GM23338 (cell line): ENCODE results near the gene ZBTB49. TPM values are rescaled to one million over a fixed set of nuclear protein-coding genes. Genes with fewer than 3 reads are reported as not detected.

ENCODE experiments used
- ATAC-seq: fragments of 200-7000 bp; cut with Tn5 transposase; 3 replicates; pipeline ENCODE4 v1.9.1; 2020
- DNase-seq: peaks from one replicate; pipeline ENCODE4 v3.0.0-alpha.2; 2015; ENCODE audit warnings: low spot score
- H2AFZ ChIP-seq: fragments of 200-600 bp; sonication (generic); 2 replicates; pipeline ENCODE4 v1.8.0; 2016; ENCODE audit warnings: antibody characterized with exemption, mild to moderate bottlenecking, moderate library complexity
- H3F3A ChIP-seq: fragments of 200-600 bp; sonication (generic); replicated peaks from 2 replicates; pipeline ENCODE4 v1.8.0; 2017; ENCODE audit warnings: antibody characterized with exemption, mixed run types, low read depth
- H3K27ac ChIP-seq: fragments of 200-600 bp; sonication (generic); 2 replicates; pipeline ENCODE4 v1.6.1; 2016; ENCODE audit warnings: low read depth
- H3K27me3 ChIP-seq: fragments of 200-600 bp; sonication (generic); 2 replicates; pipeline ENCODE4 v1.8.0; 2016; ENCODE audit warnings: mild to moderate bottlenecking, mixed run types, moderate library complexity; ENCODE audit not compliant: insufficient read depth
- H3K36me3 ChIP-seq: fragments of 200-600 bp; sonication (generic); 2 replicates; pipeline ENCODE4 v1.8.0; 2016; ENCODE audit warnings: mild to moderate bottlenecking; ENCODE audit not compliant: insufficient read depth
- H3K4me1 ChIP-seq: fragments of 200-600 bp; sonication (generic); 2 replicates; pipeline ENCODE4 v1.8.0; 2016; ENCODE audit warnings: mild to moderate bottlenecking, moderate library complexity; ENCODE audit not compliant: insufficient read depth
- H3K4me2 ChIP-seq: fragments of 200-600 bp; sonication (generic); 2 replicates; pipeline ENCODE4 v1.7.1; 2017; ENCODE audit warnings: mixed run types
- H3K4me3 ChIP-seq: fragments of 200-600 bp; sonication (generic); 2 replicates; pipeline ENCODE4 v1.6.1; 2016; ENCODE audit warnings: mixed run types
- H3K79me2 ChIP-seq: fragments of 200-600 bp; sonication (generic); replicated peaks from 2 replicates; pipeline ENCODE4 v1.8.0; 2017; ENCODE audit warnings: mild to moderate bottlenecking; ENCODE audit not compliant: insufficient read depth
- H3K9me2 ChIP-seq: fragments of 200-600 bp; sonication (generic); 2 replicates; pipeline ENCODE4 v1.8.0; 2017; ENCODE audit not compliant: insufficient read depth
- H4K20me1 ChIP-seq: fragments of 200-600 bp; sonication (generic); replicated peaks from 2 replicates; pipeline ENCODE4 v1.8.0; 2017; ENCODE audit warnings: mild to moderate bottlenecking; ENCODE audit not compliant: insufficient read depth
- H3K27ac Mint-ChIP-seq: 2 replicates; pipeline ENCODE4 v1.8.0; 2020; ENCODE audit warnings: inconsistent platforms, mild to moderate bottlenecking, moderate library complexity, mixed read lengths
- H3K27me3 Mint-ChIP-seq: 3 replicates; pipeline ENCODE4 v1.8.0; 2022; ENCODE audit warnings: low read depth, mild to moderate bottlenecking, moderate library complexity, mixed read lengths, inconsistent platforms; ENCODE audit not compliant: insufficient read depth, poor library complexity
- H3K36me3 Mint-ChIP-seq: 3 replicates; pipeline ENCODE4 v1.8.0; 2021; ENCODE audit warnings: low read depth, mild to moderate bottlenecking, inconsistent platforms, moderate library complexity, mixed read lengths
- H3K4me1 Mint-ChIP-seq: 3 replicates; pipeline ENCODE4 v1.8.0; 2020; ENCODE audit warnings: mild to moderate bottlenecking, inconsistent platforms, mixed read lengths
- H3K4me3 Mint-ChIP-seq: 3 replicates; pipeline ENCODE4 v1.8.0; 2021; ENCODE audit warnings: moderate library complexity, mild to moderate bottlenecking, inconsistent platforms, mixed read lengths
- H3K9me3 Mint-ChIP-seq: 3 replicates; pipeline ENCODE4 v1.8.0; 2020; ENCODE audit warnings: moderate library complexity, mild to moderate bottlenecking, inconsistent platforms, mixed read lengths
- JUNB ChIP-seq: IDR thresholded peaks from one replicate; pipeline ENCODE4 v1.6.1; 2016; ENCODE audit warnings: antibody characterized with exemption; ENCODE audit not compliant: unreplicated experiment
- STAT1 ChIP-seq: IDR thresholded peaks from one replicate; pipeline ENCODE4 v1.6.1; 2016; ENCODE audit warnings: antibody characterized with exemption; ENCODE audit not compliant: unreplicated experiment
- polyA plus RNA-seq: library from polyadenylated mRNA; unstranded; fragments of >200 nt; fragmentation: Nextera tagmentation; extraction: Ambion mirVana; gene quantifications from 2 replicates; pipeline ENCODE4 v1.2.1, GENCODE V29; 2016
- total RNA-seq: library from RNA; depleted of rRNA; stranded (reverse); fragments of >200 nt; shearing (Covaris generic); gene quantifications from 2 replicates; pipeline ENCODE4 v1.2.3, GENCODE V29; 2014
- TF ChIP-seq, protein P1 (sequence below): fragments of 250-450 bp; sonication (Bioruptor Pico); IDR thresholded peaks from 2 replicates; pipeline ENCODE4 v1.5.0; 2020; ENCODE audit warnings: mild to moderate bottlenecking, moderate library complexity
- TF ChIP-seq, protein P2 (sequence below): IDR thresholded peaks from 2 replicates; pipeline ENCODE4 v1.6.1; 2016; ENCODE audit warnings: antibody characterized with exemption
- TF ChIP-seq, protein P3 (sequence below), 2 experiments: fragments of 200-600 bp in 1 of 2; sonication (generic) in 1 of 2; conservative IDR thresholded peaks; 2 replicates each; pipeline versions ENCODE4 v1.5.1 to v1.6.1; 2016 to 2017; ENCODE audit warnings: antibody characterized with exemption in 2 of 2, low read depth in 2 of 2, mild to moderate bottlenecking in 2 of 2, moderate library complexity in 1 of 2

The ZBTB49 gene
- total and polyA plus RNA-seq, 2 experiments from 2014 or later = 4.1 to 6.0 TPM

- TF ChIP-seq, protein P1, sequence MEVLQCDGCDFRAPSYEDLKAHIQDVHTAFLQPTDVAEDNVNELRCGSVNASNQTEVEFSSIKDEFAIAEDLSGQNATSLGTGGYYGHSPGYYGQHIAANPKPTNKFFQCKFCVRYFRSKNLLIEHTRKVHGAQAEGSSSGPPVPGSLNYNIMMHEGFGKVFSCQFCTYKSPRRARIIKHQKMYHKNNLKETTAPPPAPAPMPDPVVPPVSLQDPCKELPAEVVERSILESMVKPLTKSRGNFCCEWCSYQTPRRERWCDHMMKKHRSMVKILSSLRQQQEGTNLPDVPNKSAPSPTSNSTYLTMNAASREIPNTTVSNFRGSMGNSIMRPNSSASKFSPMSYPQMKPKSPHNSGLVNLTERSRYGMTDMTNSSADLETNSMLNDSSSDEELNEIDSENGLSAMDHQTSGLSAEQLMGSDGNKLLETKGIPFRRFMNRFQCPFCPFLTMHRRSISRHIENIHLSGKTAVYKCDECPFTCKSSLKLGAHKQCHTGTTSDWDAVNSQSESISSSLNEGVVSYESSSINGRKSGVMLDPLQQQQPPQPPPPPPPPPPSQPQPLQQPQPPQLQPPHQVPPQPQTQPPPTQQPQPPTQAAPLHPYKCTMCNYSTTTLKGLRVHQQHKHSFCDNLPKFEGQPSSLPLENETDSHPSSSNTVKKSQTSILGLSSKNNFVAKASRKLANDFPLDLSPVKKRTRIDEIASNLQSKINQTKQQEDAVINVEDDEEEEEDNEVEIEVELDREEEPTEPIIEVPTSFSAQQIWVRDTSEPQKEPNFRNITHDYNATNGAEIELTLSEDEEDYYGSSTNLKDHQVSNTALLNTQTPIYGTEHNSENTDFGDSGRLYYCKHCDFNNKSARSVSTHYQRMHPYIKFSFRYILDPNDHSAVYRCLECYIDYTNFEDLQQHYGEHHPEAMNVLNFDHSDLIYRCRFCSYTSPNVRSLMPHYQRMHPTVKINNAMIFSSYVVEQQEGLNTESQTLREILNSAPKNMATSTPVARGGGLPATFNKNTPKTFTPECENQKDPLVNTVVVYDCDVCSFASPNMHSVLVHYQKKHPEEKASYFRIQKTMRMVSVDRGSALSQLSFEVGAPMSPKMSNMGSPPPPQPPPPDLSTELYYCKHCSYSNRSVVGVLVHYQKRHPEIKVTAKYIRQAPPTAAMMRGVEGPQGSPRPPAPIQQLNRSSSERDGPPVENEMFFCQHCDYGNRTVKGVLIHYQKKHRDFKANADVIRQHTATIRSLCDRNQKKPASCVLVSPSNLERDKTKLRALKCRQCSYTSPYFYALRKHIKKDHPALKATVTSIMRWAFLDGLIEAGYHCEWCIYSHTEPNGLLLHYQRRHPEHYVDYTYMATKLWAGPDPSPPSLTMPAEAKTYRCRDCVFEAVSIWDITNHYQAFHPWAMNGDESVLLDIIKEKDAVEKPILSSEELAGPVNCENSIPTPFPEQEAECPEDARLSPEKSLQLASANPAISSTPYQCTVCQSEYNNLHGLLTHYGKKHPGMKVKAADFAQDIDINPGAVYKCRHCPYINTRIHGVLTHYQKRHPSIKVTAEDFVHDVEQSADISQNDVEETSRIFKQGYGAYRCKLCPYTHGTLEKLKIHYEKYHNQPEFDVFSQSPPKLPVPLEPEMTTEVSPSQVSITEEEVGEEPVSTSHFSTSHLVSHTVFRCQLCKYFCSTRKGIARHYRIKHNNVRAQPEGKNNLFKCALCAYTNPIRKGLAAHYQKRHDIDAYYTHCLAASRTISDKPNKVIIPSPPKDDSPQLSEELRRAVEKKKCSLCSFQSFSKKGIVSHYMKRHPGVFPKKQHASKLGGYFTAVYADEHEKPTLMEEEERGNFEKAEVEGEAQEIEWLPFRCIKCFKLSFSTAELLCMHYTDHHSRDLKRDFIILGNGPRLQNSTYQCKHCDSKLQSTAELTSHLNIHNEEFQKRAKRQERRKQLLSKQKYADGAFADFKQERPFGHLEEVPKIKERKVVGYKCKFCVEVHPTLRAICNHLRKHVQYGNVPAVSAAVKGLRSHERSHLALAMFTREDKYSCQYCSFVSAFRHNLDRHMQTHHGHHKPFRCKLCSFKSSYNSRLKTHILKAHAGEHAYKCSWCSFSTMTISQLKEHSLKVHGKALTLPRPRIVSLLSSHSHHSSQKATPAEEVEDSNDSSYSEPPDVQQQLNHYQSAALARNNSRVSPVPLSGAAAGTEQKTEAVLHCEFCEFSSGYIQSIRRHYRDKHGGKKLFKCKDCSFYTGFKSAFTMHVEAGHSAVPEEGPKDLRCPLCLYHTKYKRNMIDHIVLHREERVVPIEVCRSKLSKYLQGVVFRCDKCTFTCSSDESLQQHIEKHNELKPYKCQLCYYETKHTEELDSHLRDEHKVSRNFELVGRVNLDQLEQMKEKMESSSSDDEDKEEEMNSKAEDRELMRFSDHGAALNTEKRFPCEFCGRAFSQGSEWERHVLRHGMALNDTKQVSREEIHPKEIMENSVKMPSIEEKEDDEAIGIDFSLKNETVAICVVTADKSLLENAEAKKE = no peak
- TF ChIP-seq, protein P2, sequence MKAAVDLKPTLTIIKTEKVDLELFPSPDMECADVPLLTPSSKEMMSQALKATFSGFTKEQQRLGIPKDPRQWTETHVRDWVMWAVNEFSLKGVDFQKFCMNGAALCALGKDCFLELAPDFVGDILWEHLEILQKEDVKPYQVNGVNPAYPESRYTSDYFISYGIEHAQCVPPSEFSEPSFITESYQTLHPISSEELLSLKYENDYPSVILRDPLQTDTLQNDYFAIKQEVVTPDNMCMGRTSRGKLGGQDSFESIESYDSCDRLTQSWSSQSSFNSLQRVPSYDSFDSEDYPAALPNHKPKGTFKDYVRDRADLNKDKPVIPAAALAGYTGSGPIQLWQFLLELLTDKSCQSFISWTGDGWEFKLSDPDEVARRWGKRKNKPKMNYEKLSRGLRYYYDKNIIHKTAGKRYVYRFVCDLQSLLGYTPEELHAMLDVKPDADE = no peak
- TF ChIP-seq JUNB = no peak
- no peak for TF ChIP-seq STAT1
Observed at GRCh38 chr4:4316150-4316495, 26.1 kb downstream of the ZBTB49 start (continued).

GRCh38 chr4:4317496-4318232 lies 27.6 kb downstream of the ZBTB49 start:
- TF ChIP-seq, protein P2 = no peak
- TF ChIP-seq, protein P3, sequence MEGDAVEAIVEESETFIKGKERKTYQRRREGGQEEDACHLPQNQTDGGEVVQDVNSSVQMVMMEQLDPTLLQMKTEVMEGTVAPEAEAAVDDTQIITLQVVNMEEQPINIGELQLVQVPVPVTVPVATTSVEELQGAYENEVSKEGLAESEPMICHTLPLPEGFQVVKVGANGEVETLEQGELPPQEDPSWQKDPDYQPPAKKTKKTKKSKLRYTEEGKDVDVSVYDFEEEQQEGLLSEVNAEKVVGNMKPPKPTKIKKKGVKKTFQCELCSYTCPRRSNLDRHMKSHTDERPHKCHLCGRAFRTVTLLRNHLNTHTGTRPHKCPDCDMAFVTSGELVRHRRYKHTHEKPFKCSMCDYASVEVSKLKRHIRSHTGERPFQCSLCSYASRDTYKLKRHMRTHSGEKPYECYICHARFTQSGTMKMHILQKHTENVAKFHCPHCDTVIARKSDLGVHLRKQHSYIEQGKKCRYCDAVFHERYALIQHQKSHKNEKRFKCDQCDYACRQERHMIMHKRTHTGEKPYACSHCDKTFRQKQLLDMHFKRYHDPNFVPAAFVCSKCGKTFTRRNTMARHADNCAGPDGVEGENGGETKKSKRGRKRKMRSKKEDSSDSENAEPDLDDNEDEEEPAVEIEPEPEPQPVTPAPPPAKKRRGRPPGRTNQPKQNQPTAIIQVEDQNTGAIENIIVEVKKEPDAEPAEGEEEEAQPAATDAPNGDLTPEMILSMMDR (conservative IDR thresholded peaks at IDR 0.05; ENCODE audit: low read depth in 2 of 2) = no peak

More at GRCh38 chr4:4317496-4318232, 27.6 kb downstream of the ZBTB49 start:
- Mint-ChIP-seq H3K27me3 (peaks cover 2% of the 10 kb centered on the region), H3K36me3 (peaks cover 22% of the 10 kb centered on the region), H3K9me3 (no peaks in the 10 kb centered on the region), H3K4me1 (peaks cover 16% of the 10 kb centered on the region; the same call in 2 of the 3 replicates), H3K4me3 (no peak overlapping the region), H3K27ac (peak overlapping the region; percentile 87)
- DNase-seq (no peak), ATAC-seq (no peak)
- no peak overlapping the region for H3K4me3 ChIP-seq
- no peaks in the 10 kb centered on the region; the same call in 1 of the 2 replicates for H4K20me1 ChIP-seq
- no peaks in the 10 kb centered on the region for H3K4me1 ChIP-seq
- no peak overlapping the region for H2AFZ ChIP-seq
- H3K9me2 ChIP-seq = no peaks in the 10 kb centered on the region
- no peak overlapping the region for H3K4me2 ChIP-seq
- H3K27ac ChIP-seq = no peak overlapping the region
- no peaks in the 10 kb centered on the region for H3K27me3 ChIP-seq
- H3K36me3 ChIP-seq = no peaks in the 10 kb centered on the region
- no peaks in the 10 kb centered on the region for H3K79me2 ChIP-seq
- no peaks in the 10 kb centered on the region for H3F3A ChIP-seq
